ENCODE measurements around the gene CMSS1. TPM values are rescaled to one million over a fixed set of nuclear protein-coding genes. Genes with fewer than 3 reads are reported as not detected.
A peak's percentile ranks its signal among the peaks of the same experiment; 100 is the strongest.
"Not testable (repeated sequence)": the region's sequence is repeated elsewhere in the genome, so short reads cannot be mapped to it uniquely, and the experiment has no call there.

The CMSS1 gene
- total RNA-seq, 1 experiment from 2014 or later, result 117 TPM

DNA sequence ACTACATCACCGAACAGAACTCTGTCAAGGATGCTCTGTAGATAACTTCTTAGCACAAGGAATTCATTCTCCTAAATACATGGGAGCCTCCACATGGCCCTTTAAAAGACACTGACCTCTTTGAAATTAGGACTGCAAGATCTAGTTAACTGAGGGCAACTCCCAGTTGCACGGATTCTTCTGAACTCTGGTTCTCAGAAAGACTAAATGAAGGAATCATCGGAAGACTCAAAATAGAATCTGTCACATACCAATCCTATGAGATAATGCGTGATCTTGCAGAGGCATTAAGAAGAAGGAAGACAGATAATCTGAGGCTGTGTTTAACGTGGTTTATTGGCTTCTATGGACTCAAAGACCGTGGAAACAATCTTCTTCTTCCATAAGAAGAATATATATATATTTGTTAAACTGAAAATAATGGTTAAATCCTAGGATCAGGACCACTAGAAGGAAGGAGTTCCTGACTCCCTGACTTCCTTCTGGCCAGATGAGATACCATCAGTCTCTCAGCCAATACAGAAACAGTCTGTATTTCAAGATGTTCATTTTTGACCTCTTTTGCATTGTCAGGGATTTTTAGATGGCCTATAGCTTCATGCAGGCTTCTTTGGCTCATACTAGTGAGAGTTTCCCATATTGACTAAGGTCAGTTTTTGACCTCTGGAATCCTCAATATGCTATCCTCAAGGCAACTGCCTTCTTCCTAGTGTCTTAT, 409.2 kb downstream of the CMSS1 start:
- Mint-ChIP-seq H3K36me3 (ENCODE audit: insufficient read depth, unreplicated experiment) (no peaks in the 10 kb centered on the region), H3K9me3 (ENCODE audit: unreplicated experiment) (peaks cover 6% of the 10 kb centered on the region), H3K27me3 (ENCODE audit: insufficient read depth, unreplicated experiment) (no peaks in the 10 kb centered on the region), H3K27ac (ENCODE audit: low read depth, unreplicated experiment) (no peak overlapping the region), H3K4me3 (ENCODE audit: unreplicated experiment) (no peak overlapping the region), H3K4me1 (ENCODE audit: insufficient read depth, unreplicated experiment) (peaks cover 6% of the 10 kb centered on the region)
- peak; percentile 12 for DNase-seq (ENCODE audit: unreplicated experiment)
- POLR2A ChIA-PET, result no interaction called here
- intact Hi-C loops (cut with micrococcal nuclease), result no loop called here
- TF ChIP-seq, protein P1, sequence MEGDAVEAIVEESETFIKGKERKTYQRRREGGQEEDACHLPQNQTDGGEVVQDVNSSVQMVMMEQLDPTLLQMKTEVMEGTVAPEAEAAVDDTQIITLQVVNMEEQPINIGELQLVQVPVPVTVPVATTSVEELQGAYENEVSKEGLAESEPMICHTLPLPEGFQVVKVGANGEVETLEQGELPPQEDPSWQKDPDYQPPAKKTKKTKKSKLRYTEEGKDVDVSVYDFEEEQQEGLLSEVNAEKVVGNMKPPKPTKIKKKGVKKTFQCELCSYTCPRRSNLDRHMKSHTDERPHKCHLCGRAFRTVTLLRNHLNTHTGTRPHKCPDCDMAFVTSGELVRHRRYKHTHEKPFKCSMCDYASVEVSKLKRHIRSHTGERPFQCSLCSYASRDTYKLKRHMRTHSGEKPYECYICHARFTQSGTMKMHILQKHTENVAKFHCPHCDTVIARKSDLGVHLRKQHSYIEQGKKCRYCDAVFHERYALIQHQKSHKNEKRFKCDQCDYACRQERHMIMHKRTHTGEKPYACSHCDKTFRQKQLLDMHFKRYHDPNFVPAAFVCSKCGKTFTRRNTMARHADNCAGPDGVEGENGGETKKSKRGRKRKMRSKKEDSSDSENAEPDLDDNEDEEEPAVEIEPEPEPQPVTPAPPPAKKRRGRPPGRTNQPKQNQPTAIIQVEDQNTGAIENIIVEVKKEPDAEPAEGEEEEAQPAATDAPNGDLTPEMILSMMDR (IDR thresholded peaks at IDR 0.05; ENCODE audit: unreplicated experiment), result no peak
- CTCF ChIA-PET, result interaction anchor here (0.6 kb wide), 1 partner anchor 29 kb away, joined by 4 read pairs; no protein-coding TSS in a partner anchor
- BruUV-seq (replicated peaks), result no TSS peak

DNA sequence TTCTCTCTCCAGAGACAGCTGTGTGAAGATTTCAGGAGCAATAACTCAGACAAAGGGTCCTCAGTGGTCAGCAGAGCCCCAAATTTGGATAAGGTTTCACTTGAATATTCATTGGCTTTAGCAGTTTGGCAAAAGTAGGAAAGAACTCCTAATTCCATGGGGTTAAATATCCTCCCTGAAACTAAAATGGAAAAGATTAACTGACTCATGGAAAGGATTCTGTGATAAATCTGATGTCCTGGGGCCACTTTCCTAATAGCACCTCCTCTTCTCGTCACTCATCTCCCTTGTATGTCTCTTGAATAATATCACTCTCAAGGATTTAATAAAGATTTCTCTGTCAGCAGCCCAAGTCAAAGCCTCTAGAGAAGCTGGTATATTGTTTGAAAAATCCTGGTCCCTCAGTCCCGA, 409.9 kb downstream of the CMSS1 start:
- no peak for DNase-seq (ENCODE audit: unreplicated experiment)
- H3K36me3 Mint-ChIP-seq (ENCODE audit: insufficient read depth, unreplicated experiment), result no peaks in the 10 kb centered on the region
- POLR2A ChIA-PET, result no interaction called here
- CTCF ChIA-PET, result interaction anchor here (1.1 kb wide), 1 partner anchor 8 kb away, joined by 5 read pairs; no protein-coding TSS in a partner anchor
- intact Hi-C loops (cut with micrococcal nuclease), result no loop called here
- H3K4me3 Mint-ChIP-seq (ENCODE audit: unreplicated experiment), result no peak overlapping the region
- H3K4me1 Mint-ChIP-seq (ENCODE audit: insufficient read depth, unreplicated experiment), result peaks cover 6% of the 10 kb centered on the region
- BruUV-seq (replicated peaks), result no TSS peak
- TF ChIP-seq, protein P1 (IDR thresholded peaks at IDR 0.05; ENCODE audit: unreplicated experiment), result no peak
- no peaks in the 10 kb centered on the region for H3K27me3 Mint-ChIP-seq (ENCODE audit: insufficient read depth, unreplicated experiment)
- H3K9me3 Mint-ChIP-seq (ENCODE audit: unreplicated experiment), result peaks cover 6% of the 10 kb centered on the region
- H3K27ac Mint-ChIP-seq (ENCODE audit: low read depth, unreplicated experiment), result no peak overlapping the region

DNA sequence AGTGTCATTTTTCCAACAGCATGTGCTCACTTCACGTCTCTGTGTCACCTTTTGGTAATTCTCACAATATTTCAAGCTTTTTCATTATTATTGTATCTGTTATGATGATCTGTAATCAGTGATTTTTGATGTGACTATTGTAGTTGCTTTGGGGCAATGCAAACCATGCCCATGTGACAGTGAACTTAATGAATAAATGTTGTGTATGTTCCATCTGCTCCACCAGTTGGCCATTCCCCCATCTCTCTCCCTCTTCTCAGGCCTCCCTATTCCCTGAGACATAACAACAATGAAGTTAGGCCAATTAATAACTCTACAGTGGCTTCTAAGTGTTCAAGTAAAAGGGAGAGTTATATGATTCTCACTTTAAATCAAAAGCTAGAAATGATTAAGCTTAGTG, 410.6 kb downstream of the CMSS1 start:
- Mint-ChIP-seq H3K4me3 (ENCODE audit: unreplicated experiment) (no peak overlapping the region), H3K9me3 (ENCODE audit: unreplicated experiment) (peaks cover 6% of the 10 kb centered on the region)
- intact Hi-C loops (cut with micrococcal nuclease), result no loop called here

DNA sequence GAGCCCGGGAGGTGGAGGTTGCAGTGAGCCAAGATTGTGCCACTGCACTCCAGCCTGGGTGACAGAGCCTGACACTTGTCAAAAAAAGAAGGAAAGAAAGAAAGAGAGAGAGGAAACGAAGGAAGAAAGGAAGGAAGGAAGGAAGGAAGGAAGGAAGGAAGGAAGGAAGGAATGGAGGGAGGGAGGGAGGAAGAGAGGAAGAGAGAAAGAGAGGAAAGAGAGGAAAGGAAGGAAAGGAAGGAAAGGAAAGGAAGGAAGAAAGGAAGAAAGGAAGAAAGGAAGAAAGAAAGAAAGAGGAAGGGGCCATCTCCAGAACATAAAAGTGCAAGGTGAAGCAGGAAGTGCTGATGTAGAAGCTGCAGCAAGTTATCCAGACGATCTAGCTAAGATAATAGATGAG, 411.5 kb downstream of the CMSS1 start:
- BruUV-seq (replicated peaks); H3K4me1 Mint-ChIP-seq (ENCODE audit: insufficient read depth, unreplicated experiment); POLR2A ChIA-PET; intact Hi-C loops (cut with micrococcal nuclease); H3K27me3 Mint-ChIP-seq (ENCODE audit: insufficient read depth, unreplicated experiment); H3K9me3 Mint-ChIP-seq (ENCODE audit: unreplicated experiment); H3K27ac Mint-ChIP-seq (ENCODE audit: low read depth, unreplicated experiment); H3K4me3 Mint-ChIP-seq (ENCODE audit: unreplicated experiment); DNase-seq (ENCODE audit: unreplicated experiment); H3K36me3 Mint-ChIP-seq (ENCODE audit: insufficient read depth, unreplicated experiment): not testable (repeated sequence)
- CTCF ChIA-PET, result interaction anchor here (1.2 kb wide), 1 partner anchor 10 kb away, joined by 4 read pairs; no protein-coding TSS in a partner anchor

More for the DNA sequence above, 410.6 kb downstream of the CMSS1 start:
- TF ChIP-seq, protein P1 (IDR thresholded peaks at IDR 0.05; ENCODE audit: unreplicated experiment), result no peak
- Mint-ChIP-seq H3K27me3 (ENCODE audit: insufficient read depth, unreplicated experiment) (no peaks in the 10 kb centered on the region), H3K4me1 (ENCODE audit: insufficient read depth, unreplicated experiment) (peaks cover 6% of the 10 kb centered on the region), H3K36me3 (ENCODE audit: insufficient read depth, unreplicated experiment) (no peaks in the 10 kb centered on the region), H3K27ac (ENCODE audit: low read depth, unreplicated experiment) (no peak overlapping the region)
- POLR2A ChIA-PET, result no interaction called here
- CTCF ChIA-PET, result interaction anchor here (0.6 to 1.2 kb wide), 4 partner anchors 9 to 405 kb away, joined by 3 to 5 read pairs (median 4); no protein-coding TSS in a partner anchor
- no peak for DNase-seq (ENCODE audit: unreplicated experiment)
- no TSS peak for BruUV-seq (replicated peaks)

All from MCF 10A (cell line).